ENCODE data around the gene GJB3. TPM values are rescaled to one million over a fixed set of nuclear protein-coding genes. Genes with fewer than 3 reads are reported as not detected.

GJB3 gene
- total RNA-seq, 1 experiment from 2014 or later: 46.7 TPM

DNA sequence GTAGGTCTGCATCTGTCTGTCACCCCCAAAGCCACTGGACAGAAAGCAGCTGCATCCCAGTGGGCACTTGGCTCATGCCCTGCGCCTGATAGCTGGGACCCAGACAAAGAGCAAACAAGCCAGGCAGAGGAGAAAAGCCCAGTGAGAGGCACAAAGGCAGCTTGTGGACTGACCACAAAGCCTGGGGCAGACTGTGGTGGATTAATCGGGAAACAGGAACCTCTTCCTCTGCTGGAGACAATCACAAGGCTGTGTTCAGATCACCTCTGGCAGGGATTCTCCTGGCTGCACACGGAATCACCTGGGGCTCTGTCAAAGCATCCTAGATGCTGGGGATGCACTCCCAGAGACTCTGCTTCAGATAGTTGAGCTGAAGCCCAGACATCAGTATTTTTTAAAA is 41.4 kb upstream of the GJB3 start:
- Histone ChIP-seq H3K9me2 (ENCODE audit: insufficient read depth) (no peaks in the 10 kb centered on the region), H3K36me3 (ENCODE audit: control insufficient read depth in 1 of 2, insufficient read depth in 2 of 2, low read length in 2 of 2) (no peaks in the 10 kb centered on the region), H3K9ac (ENCODE audit: low read length) (no peak overlapping the region), H3K79me2 (ENCODE audit: insufficient read depth, low read length) (no peaks in the 10 kb centered on the region), H2AFZ (ENCODE audit: low read depth, low read length, poor library complexity, severe bottlenecking) (no peak overlapping the region), H3K4me1 (ENCODE audit: control insufficient read depth in 1 of 2, insufficient read depth in 2 of 2, low read length in 2 of 2) (peaks cover 3 to 22% of the 10 kb centered on the region in 2 experiments; a peak in 3 of 4 replicates), H3K4me3 (replicated peaks in 1 of 2; ENCODE audit: low read depth in 1 of 2, low read length in 2 of 2) (no peak overlapping the region), H3K9me3 (ENCODE audit: control insufficient read depth in 1 of 2, insufficient read depth in 1 of 2, low read depth in 1 of 2, low read length in 2 of 2) (no peaks in the 10 kb centered on the region), H3K27ac (ENCODE audit: low read depth, low read length) (no peak overlapping the region), H3K27me3 (ENCODE audit: insufficient read depth, low read length) (no peaks in the 10 kb centered on the region), H3K4me2 (ENCODE audit: low read length) (no peak overlapping the region), H4K20me1 (ENCODE audit: insufficient read depth) (no peaks in the 10 kb centered on the region)
- intact Hi-C loops (cut with micrococcal nuclease): loop anchor here (5.0 to 10.0 kb wide), 3 partner anchors 57 to 1107 kb away; no protein-coding TSS in a partner anchor
- POLR2A ChIA-PET: no interaction called here
- RAD21 ChIA-PET (ENCODE audit: low non-redundant PET in 1 of 2, low total read pairs in 2 of 2, uncharacterized antibody in 2 of 2, unreplicated experiment in 2 of 2): no interaction called here
- no peak for ATAC-seq
- no peak for DNase-seq (ENCODE audit: low read depth, low spot score)
- no TSS peak for BruUV-seq (replicated peaks)
- TF ChIP-seq JUND (IDR thresholded peaks at IDR 0.05) (no peak), CEBPB (IDR thresholded peaks at IDR 0.05; ENCODE audit: low read depth) (no peak), ZFX (IDR thresholded peaks at IDR 0.05) (no peak), ELF1 (IDR thresholded peaks at IDR 0.05; ENCODE audit: borderline replicate concordance, low read depth) (no peak), YY1 (IDR thresholded peaks at IDR 0.05; ENCODE audit: extremely low read depth, insufficient replicate concordance, low read depth, low read length) (no peak), CBX3 (IDR thresholded peaks at IDR 0.05; ENCODE audit: low read depth) (no peak), ZNF274 (IDR thresholded peaks at IDR 0.05; ENCODE audit: low read depth, low read length) (no peak), SIN3A (IDR thresholded peaks at IDR 0.05; ENCODE audit: low read depth) (no peak), EGR1 (IDR thresholded peaks at IDR 0.05; ENCODE audit: low read depth) (no peak), EZH2 (IDR thresholded peaks at IDR 0.05) (no peak), SRF (IDR thresholded peaks at IDR 0.05; ENCODE audit: low read depth) (no peak), FOSL1 (IDR thresholded peaks at IDR 0.05; ENCODE audit: low read depth) (no peak), EZH2phosphoT487 (IDR thresholded peaks at IDR 0.05; ENCODE audit: borderline replicate concordance) (no peak), POLR2AphosphoS5 (IDR thresholded peaks at IDR 0.05; ENCODE audit: low read depth, low read length) (no peak), TCF7L2 (IDR thresholded peaks at IDR 0.05; ENCODE audit: borderline replicate concordance, extremely low read depth, insufficient read depth, insufficient read length) (no peak), POLR2A (IDR thresholded peaks at IDR 0.05; ENCODE audit: borderline replicate concordance, extremely low read depth, insufficient read depth, insufficient read length) (no peak)
- TF ChIP-seq, protein P1, sequence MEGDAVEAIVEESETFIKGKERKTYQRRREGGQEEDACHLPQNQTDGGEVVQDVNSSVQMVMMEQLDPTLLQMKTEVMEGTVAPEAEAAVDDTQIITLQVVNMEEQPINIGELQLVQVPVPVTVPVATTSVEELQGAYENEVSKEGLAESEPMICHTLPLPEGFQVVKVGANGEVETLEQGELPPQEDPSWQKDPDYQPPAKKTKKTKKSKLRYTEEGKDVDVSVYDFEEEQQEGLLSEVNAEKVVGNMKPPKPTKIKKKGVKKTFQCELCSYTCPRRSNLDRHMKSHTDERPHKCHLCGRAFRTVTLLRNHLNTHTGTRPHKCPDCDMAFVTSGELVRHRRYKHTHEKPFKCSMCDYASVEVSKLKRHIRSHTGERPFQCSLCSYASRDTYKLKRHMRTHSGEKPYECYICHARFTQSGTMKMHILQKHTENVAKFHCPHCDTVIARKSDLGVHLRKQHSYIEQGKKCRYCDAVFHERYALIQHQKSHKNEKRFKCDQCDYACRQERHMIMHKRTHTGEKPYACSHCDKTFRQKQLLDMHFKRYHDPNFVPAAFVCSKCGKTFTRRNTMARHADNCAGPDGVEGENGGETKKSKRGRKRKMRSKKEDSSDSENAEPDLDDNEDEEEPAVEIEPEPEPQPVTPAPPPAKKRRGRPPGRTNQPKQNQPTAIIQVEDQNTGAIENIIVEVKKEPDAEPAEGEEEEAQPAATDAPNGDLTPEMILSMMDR (IDR thresholded peaks at IDR 0.05 in 2 of 3, conservative IDR thresholded peaks at IDR 0.05 in 1 of 3; ENCODE audit: borderline replicate concordance in 1 of 3, insufficient read depth in 1 of 3, low read depth in 2 of 3, low read length in 2 of 3): no peak
- TF ChIP-seq, protein P2, sequence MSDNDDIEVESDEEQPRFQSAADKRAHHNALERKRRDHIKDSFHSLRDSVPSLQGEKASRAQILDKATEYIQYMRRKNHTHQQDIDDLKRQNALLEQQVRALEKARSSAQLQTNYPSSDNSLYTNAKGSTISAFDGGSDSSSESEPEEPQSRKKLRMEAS (IDR thresholded peaks at IDR 0.05): no peak
- TF ChIP-seq, protein P3, sequence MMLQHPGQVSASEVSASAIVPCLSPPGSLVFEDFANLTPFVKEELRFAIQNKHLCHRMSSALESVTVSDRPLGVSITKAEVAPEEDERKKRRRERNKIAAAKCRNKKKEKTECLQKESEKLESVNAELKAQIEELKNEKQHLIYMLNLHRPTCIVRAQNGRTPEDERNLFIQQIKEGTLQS (IDR thresholded peaks at IDR 0.05): no peak
- CTCF ChIA-PET: no interaction called here

Measured in HCT116 (cell line).